Activated CD4-positive, alpha-beta memory T cell treated with anti-CD3 and anti-CD28 coated beads for 36 hours (primary cell): ENCODE results near the gene KCNQ5. TPM values are rescaled to one million over a fixed set of nuclear protein-coding genes. Genes with fewer than 3 reads are reported as not detected.

Experiments
- CTCF ChIA-PET: fragments of 350-600 bp; sonication (Branson Sonifier 250); formaldehyde crosslinking; loops from one replicate; lab custom pipeline; 2021; ENCODE audit warnings: antibody characterized with exemption, inconsistent platforms; lab: Charles Lee
- POLR2A ChIA-PET: fragments of 350-600 bp; sonication (Branson Sonifier 250); formaldehyde crosslinking; loops from one replicate; lab custom pipeline; 2021; ENCODE audit warnings: antibody characterized with exemption; lab: Charles Lee
- DNase-seq: peaks from one replicate; pipeline ENCODE4 v3.0.0-alpha.2; 2020
- H3K27ac Mint-ChIP-seq: one replicate; pipeline ENCODE4 v1.8.0; 2021; ENCODE audit warnings: mixed read lengths
- H3K27me3 Mint-ChIP-seq: one replicate; pipeline ENCODE4 v1.8.0; 2021; ENCODE audit warnings: mixed read lengths
- H3K36me3 Mint-ChIP-seq: one replicate; pipeline ENCODE4 v1.8.0; 2021; ENCODE audit warnings: mixed read lengths
- H3K4me1 Mint-ChIP-seq: one replicate; pipeline ENCODE4 v1.8.0; 2021; ENCODE audit warnings: low read depth, mixed read lengths
- H3K4me3 Mint-ChIP-seq: one replicate; pipeline ENCODE4 v1.8.0; 2021; ENCODE audit warnings: mild to moderate bottlenecking, mixed read lengths
- H3K9me3 Mint-ChIP-seq: one replicate; pipeline ENCODE4 v1.8.0; 2021; ENCODE audit warnings: mixed read lengths
- intact Hi-C: fragments of 100-400 bp; cut with micrococcal nuclease; formaldehyde crosslinking; loops from one replicate; pipeline ENCODE4 v1.15.1; 2023
- total RNA-seq, 2 experiments: library from RNA; stranded (reverse); gene quantifications; one replicate each; pipeline ENCODE4 v1.2.3, GENCODE V29; 2021

Gene KCNQ5
- total RNA-seq, 2 experiments from 2014 or later, result 4.5 to 5.2 TPM

GRCh38 chr6:72905705-72906478, 284.0 kb downstream of the KCNQ5 start:
- intact Hi-C loops, result no loop called here
- Mint-ChIP-seq H3K27me3 (no peaks in the 10 kb centered on the region), H3K36me3 (no peaks in the 10 kb centered on the region), H3K9me3 (no peaks in the 10 kb centered on the region), H3K4me3 (no peak overlapping the region), H3K4me1 (no peaks in the 10 kb centered on the region), H3K27ac (no peak overlapping the region)
- no peak for DNase-seq
- CTCF ChIA-PET, result no interaction called here
- POLR2A ChIA-PET, result no interaction called here

GRCh38 chr6:72911463-72912155, 289.7 kb downstream of the KCNQ5 start:
- CTCF ChIA-PET, result no interaction called here
- DNase-seq, result no peak
- POLR2A ChIA-PET, result no interaction called here
- intact Hi-C loops, result no loop called here
- H3K27me3 Mint-ChIP-seq, result no peaks in the 10 kb centered on the region
- no peaks in the 10 kb centered on the region for H3K9me3 Mint-ChIP-seq
- no peaks in the 10 kb centered on the region for H3K4me1 Mint-ChIP-seq
- H3K27ac Mint-ChIP-seq, result no peak overlapping the region
- no peaks in the 10 kb centered on the region for H3K36me3 Mint-ChIP-seq
- no peak overlapping the region for H3K4me3 Mint-ChIP-seq

- no peak overlapping the region for H3K27ac Mint-ChIP-seq
- CTCF ChIA-PET, result no interaction called here
Observed at GRCh38 chr6:72913797-72914196, 291.9 kb downstream of the KCNQ5 start.

GRCh38 chr6:72916298-72916697, 294.4 kb downstream of the KCNQ5 start:
- no peaks in the 10 kb centered on the region for H3K36me3 Mint-ChIP-seq
- no peak overlapping the region for H3K4me3 Mint-ChIP-seq
- DNase-seq, result no peak
- no peaks in the 10 kb centered on the region for H3K27me3 Mint-ChIP-seq
- POLR2A ChIA-PET, result no interaction called here
- H3K9me3 Mint-ChIP-seq, result no peaks in the 10 kb centered on the region
- CTCF ChIA-PET, result no interaction called here
- intact Hi-C loops, result no loop called here
- no peak overlapping the region for H3K27ac Mint-ChIP-seq
- H3K4me1 Mint-ChIP-seq, result no peaks in the 10 kb centered on the region

More at GRCh38 chr6:72913797-72914196, 291.9 kb downstream of the KCNQ5 start:
- no peak for DNase-seq
- intact Hi-C loops, result no loop called here
- no peak overlapping the region for H3K4me3 Mint-ChIP-seq
- H3K36me3 Mint-ChIP-seq, result no peaks in the 10 kb centered on the region
- H3K27me3 Mint-ChIP-seq, result no peaks in the 10 kb centered on the region
- H3K4me1 Mint-ChIP-seq, result no peaks in the 10 kb centered on the region
- H3K9me3 Mint-ChIP-seq, result no peaks in the 10 kb centered on the region
- POLR2A ChIA-PET, result interaction anchor here (0.6 kb wide), 1 partner anchor 48 kb away, joined by 5 read pairs; no protein-coding TSS in a partner anchor

GRCh38 chr6:72916906-72917305, 295.0 kb downstream of the KCNQ5 start:
- H3K4me3 Mint-ChIP-seq, result no peak overlapping the region
- no peaks in the 10 kb centered on the region for H3K36me3 Mint-ChIP-seq
- H3K4me1 Mint-ChIP-seq, result no peaks in the 10 kb centered on the region
- no peak overlapping the region for H3K27ac Mint-ChIP-seq
- DNase-seq, result no peak
- ChIA-PET CTCF (no interaction called here), POLR2A (no interaction called here)
- no peaks in the 10 kb centered on the region for H3K9me3 Mint-ChIP-seq
- no peaks in the 10 kb centered on the region for H3K27me3 Mint-ChIP-seq
- intact Hi-C loops, result no loop called here

- intact Hi-C loops, result no loop called here
- DNase-seq, result no peak
- CTCF ChIA-PET, result no interaction called here
- Mint-ChIP-seq H3K9me3 (no peaks in the 10 kb centered on the region), H3K4me1 (no peaks in the 10 kb centered on the region), H3K27me3 (no peaks in the 10 kb centered on the region), H3K27ac (no peak overlapping the region), H3K36me3 (no peaks in the 10 kb centered on the region), H3K4me3 (no peak overlapping the region)
- POLR2A ChIA-PET, result no interaction called here
Observed at GRCh38 chr6:72922401-72922800, 300.5 kb downstream of the KCNQ5 start.

GRCh38 chr6:72925136-72925535, 303.3 kb downstream of the KCNQ5 start:
- POLR2A ChIA-PET, result no interaction called here
- intact Hi-C loops, result no loop called here

GRCh38 chr6:72930556-72931132, 308.8 kb downstream of the KCNQ5 start:
- Mint-ChIP-seq H3K27ac (no peak overlapping the region), H3K4me1 (no peaks in the 10 kb centered on the region), H3K4me3 (no peak overlapping the region), H3K9me3 (no peaks in the 10 kb centered on the region), H3K27me3 (no peaks in the 10 kb centered on the region), H3K36me3 (no peaks in the 10 kb centered on the region)
- ChIA-PET POLR2A (no interaction called here), CTCF (no interaction called here)
- DNase-seq, result no peak
- intact Hi-C loops, result no loop called here

More at GRCh38 chr6:72925136-72925535, 303.3 kb downstream of the KCNQ5 start:
- Mint-ChIP-seq H3K27me3 (no peaks in the 10 kb centered on the region), H3K36me3 (no peaks in the 10 kb centered on the region), H3K9me3 (no peaks in the 10 kb centered on the region), H3K4me1 (no peaks in the 10 kb centered on the region), H3K4me3 (no peak overlapping the region), H3K27ac (no peak overlapping the region)
- CTCF ChIA-PET, result no interaction called here
- no peak for DNase-seq

GRCh38 chr6:72931325-72931887, 309.5 kb downstream of the KCNQ5 start:
- no peak for DNase-seq
- Mint-ChIP-seq H3K27ac (no peak overlapping the region), H3K27me3 (no peaks in the 10 kb centered on the region), H3K36me3 (no peaks in the 10 kb centered on the region), H3K4me1 (no peaks in the 10 kb centered on the region), H3K9me3 (no peaks in the 10 kb centered on the region), H3K4me3 (no peak overlapping the region)
- ChIA-PET POLR2A (no interaction called here), CTCF (no interaction called here)
- intact Hi-C loops, result no loop called here

GRCh38 chr6:72933233-72933632, 311.4 kb downstream of the KCNQ5 start:
- no peaks in the 10 kb centered on the region for H3K4me1 Mint-ChIP-seq
- intact Hi-C loops, result no loop called here
- ChIA-PET POLR2A (no interaction called here), CTCF (no interaction called here)
- DNase-seq, result no peak
- H3K27me3 Mint-ChIP-seq, result no peaks in the 10 kb centered on the region
- H3K4me3 Mint-ChIP-seq, result no peak overlapping the region
- no peaks in the 10 kb centered on the region for H3K9me3 Mint-ChIP-seq
- H3K27ac Mint-ChIP-seq, result no peak overlapping the region
- no peaks in the 10 kb centered on the region for H3K36me3 Mint-ChIP-seq

- ChIA-PET POLR2A (no interaction called here), CTCF (no interaction called here)
- intact Hi-C loops, result no loop called here
- Mint-ChIP-seq H3K36me3 (no peaks in the 10 kb centered on the region), H3K4me3 (no peak overlapping the region), H3K9me3 (no peaks in the 10 kb centered on the region), H3K27ac (no peak overlapping the region), H3K27me3 (no peaks in the 10 kb centered on the region), H3K4me1 (no peaks in the 10 kb centered on the region)
- DNase-seq, result no peak
Observed at GRCh38 chr6:72936766-72937559, 315.1 kb downstream of the KCNQ5 start.

GRCh38 chr6:72938104-72938503, 316.2 kb downstream of the KCNQ5 start:
- ChIA-PET CTCF (no interaction called here), POLR2A (no interaction called here)
- Mint-ChIP-seq H3K9me3 (no peaks in the 10 kb centered on the region), H3K4me3 (no peak overlapping the region), H3K27me3 (no peaks in the 10 kb centered on the region), H3K27ac (no peak overlapping the region), H3K4me1 (no peaks in the 10 kb centered on the region), H3K36me3 (no peaks in the 10 kb centered on the region)
- intact Hi-C loops, result no loop called here
- DNase-seq, result no peak
